HG02852 (cell line): Measurements from ENCODE around the gene SSH2.
A peak's percentile ranks its signal among the peaks of the same experiment; 100 is the strongest.

ENCODE experiments used
- ATAC-seq: cut with Tn5 transposase; IDR thresholded peaks from one replicate; pipeline ENCODE4 v1.9.1; 2021; ENCODE audit warnings: mild to moderate bottlenecking, moderate library complexity; ENCODE audit not compliant: unreplicated experiment

The SSH2 gene

GRCh38 chr17:29592850-29593551, 337.0 kb downstream of the SSH2 start, which contains the start of gene ANKRD13B:
Gene ANKRD13B, plus strand, starts transcription at chr17:29593132. Its CDS starts 490 bp downstream, at chr17:29593622.
- no peak for ATAC-seq

GRCh38 chr17:29591737-29592608, 338.1 kb downstream of the SSH2 start:
- peak; percentile 29 for ATAC-seq

GRCh38 chr17:29591146-29591736, 338.8 kb downstream of the SSH2 start:
- no peak for ATAC-seq

GRCh38 chr17:29590411-29591145, 339.4 kb downstream of the SSH2 start:
- ATAC-seq, result no peak

GRCh38 chr17:29589524-29590410, 340.3 kb downstream of the SSH2 start, which contains the start of gene GIT1:
Gene GIT1, minus strand, starts transcription at chr17:29589648. Its CDS starts 270 bp downstream, at chr17:29589378.
- ATAC-seq, result peak; percentile 51

- ATAC-seq, result peak; percentile 20
Observed at GRCh38 chr17:29588562-29589411, 341.2 kb downstream of the SSH2 start.

GRCh38 chr17:29588017-29588561, 341.9 kb downstream of the SSH2 start:
- no peak for ATAC-seq

GRCh38 chr17:29587591-29587990, 342.4 kb downstream of the SSH2 start:
- no peak for ATAC-seq

GRCh38 chr17:29586676-29587469, 343.2 kb downstream of the SSH2 start:
- ATAC-seq, result no peak

- ATAC-seq, result no peak
Observed at GRCh38 chr17:29585080-29585751, 344.8 kb downstream of the SSH2 start.

GRCh38 chr17:29584452-29585079, 345.5 kb downstream of the SSH2 start:
- ATAC-seq, result no peak

- ATAC-seq, result no peak
Observed at GRCh38 chr17:29583324-29584248, 346.4 kb downstream of the SSH2 start.

- no peak for ATAC-seq
Observed at GRCh38 chr17:29582772-29583171, 347.3 kb downstream of the SSH2 start.

GRCh38 chr17:29582254-29582765, 347.7 kb downstream of the SSH2 start:
- ATAC-seq, result no peak

GRCh38 chr17:29581583-29582253, 348.3 kb downstream of the SSH2 start:
- no peak for ATAC-seq
